ENCODE results near the gene GOLIM4. TPM values are rescaled to one million over a fixed set of nuclear protein-coding genes. Genes with fewer than 3 reads are reported as not detected.
"Not testable (repeated sequence)": the region's sequence is repeated elsewhere in the genome, so short reads cannot be mapped to it uniquely, and the experiment has no call there.

Gene GOLIM4, protein sequence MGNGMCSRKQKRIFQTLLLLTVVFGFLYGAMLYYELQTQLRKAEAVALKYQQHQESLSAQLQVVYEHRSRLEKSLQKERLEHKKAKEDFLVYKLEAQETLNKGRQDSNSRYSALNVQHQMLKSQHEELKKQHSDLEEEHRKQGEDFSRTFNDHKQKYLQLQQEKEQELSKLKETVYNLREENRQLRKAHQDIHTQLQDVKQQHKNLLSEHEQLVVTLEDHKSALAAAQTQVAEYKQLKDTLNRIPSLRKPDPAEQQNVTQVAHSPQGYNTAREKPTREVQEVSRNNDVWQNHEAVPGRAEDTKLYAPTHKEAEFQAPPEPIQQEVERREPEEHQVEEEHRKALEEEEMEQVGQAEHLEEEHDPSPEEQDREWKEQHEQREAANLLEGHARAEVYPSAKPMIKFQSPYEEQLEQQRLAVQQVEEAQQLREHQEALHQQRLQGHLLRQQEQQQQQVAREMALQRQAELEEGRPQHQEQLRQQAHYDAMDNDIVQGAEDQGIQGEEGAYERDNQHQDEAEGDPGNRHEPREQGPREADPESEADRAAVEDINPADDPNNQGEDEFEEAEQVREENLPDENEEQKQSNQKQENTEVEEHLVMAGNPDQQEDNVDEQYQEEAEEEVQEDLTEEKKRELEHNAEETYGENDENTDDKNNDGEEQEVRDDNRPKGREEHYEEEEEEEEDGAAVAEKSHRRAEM
- total RNA-seq (ENCODE audit: low replicate concordance): 29.9 and 36.6 TPM in 2 replicates
- long read RNA-seq, full-length matches to known transcripts: 5 of 51 reads
- long read RNA-seq, partial matches to known transcripts: 36 of 51 reads
- long read RNA-seq, other reads (novel, unspliced or antisense): 10 of 51 reads

- no peaks in the 10 kb centered on the region for H3K9me3 Mint-ChIP-seq
- TF ChIP-seq CTCF (conservative IDR thresholded peaks at IDR 0.05): no peak
- no peaks in the 10 kb centered on the region for H3K36me3 Mint-ChIP-seq
- peak within 1 kb of the TSS; percentile 98 for H3K27ac Mint-ChIP-seq
- peaks cover 29% of the 10 kb centered on the region for H3K4me1 Mint-ChIP-seq (ENCODE audit: unreplicated experiment)
- H3K27me3 Mint-ChIP-seq: peaks cover 3% of the 10 kb centered on the region
- DNase-seq (ENCODE audit: extremely low spot score, unreplicated experiment): peak; percentile 95
- peak within 1 kb of the TSS; percentile 98 for H3K4me3 Mint-ChIP-seq
These were observed at the start of gene GOLIM4 for GRCh38 chr3:168095611-168096209. Gene GOLIM4, minus strand, starts transcription at chr3:168095924. Its CDS starts 639 bp downstream, at chr3:168095285.

DNA sequence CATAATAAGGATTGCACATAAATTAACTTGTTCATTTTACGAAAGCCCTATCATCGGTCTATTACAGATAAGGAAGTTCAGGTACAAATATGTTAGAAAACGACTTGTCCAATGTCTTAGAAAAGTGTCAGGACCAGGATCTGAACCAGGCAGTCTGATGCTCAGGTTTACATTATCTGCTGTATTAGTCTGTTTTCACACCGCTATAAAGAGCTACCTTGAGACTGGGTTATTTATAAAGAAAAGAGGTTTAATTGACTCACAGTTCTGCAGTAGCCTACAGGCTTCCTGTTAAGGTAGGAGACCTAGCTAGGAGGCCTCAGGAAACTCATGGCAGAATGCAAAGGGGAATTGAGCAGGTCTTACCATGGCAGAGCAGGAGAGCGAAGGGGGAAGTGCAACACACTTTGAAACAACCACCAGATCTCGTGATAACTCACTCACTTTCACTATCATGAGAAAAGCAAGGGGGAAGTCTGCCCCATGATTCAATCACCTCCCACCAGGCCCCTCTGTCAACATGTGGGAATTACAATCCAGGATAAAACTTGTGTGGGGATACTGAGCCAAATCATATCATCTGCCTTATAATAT is 45.8 kb upstream of the GOLIM4 start:
- no peaks in the 10 kb centered on the region for H3K27me3 Mint-ChIP-seq
- H3K4me3 Mint-ChIP-seq: no peak overlapping the region
- TF ChIP-seq CTCF (conservative IDR thresholded peaks at IDR 0.05): no peak
- no peaks in the 10 kb centered on the region for H3K36me3 Mint-ChIP-seq
- peaks cover 6% of the 10 kb centered on the region for H3K4me1 Mint-ChIP-seq (ENCODE audit: unreplicated experiment)
- H3K9me3 Mint-ChIP-seq: no peaks in the 10 kb centered on the region
- H3K27ac Mint-ChIP-seq: no peak overlapping the region
- no peak for DNase-seq (ENCODE audit: extremely low spot score, unreplicated experiment)

DNA sequence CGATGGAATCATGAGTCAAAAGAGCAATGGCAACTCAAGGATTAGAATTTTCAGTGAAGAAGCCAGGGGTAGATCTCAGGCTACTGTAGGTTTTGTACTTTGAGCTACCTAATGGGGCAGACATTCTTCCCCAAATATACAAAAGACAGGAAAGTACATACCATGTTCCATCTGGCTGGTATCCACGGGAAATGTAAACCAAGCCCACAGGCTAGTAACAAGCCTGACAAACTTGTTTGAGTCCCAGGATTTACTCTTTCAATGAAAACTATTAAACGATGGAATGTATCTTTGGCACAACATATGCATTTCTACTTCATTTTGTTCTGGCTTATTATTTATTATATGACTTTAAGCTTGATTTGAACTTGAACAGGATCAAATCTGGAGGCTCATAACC is 44.2 kb upstream of the GOLIM4 start:
- no peak for TF ChIP-seq CTCF (conservative IDR thresholded peaks at IDR 0.05)
- Mint-ChIP-seq H3K9me3 (no peaks in the 10 kb centered on the region), H3K4me1 (ENCODE audit: unreplicated experiment) (peaks cover 6% of the 10 kb centered on the region), H3K4me3 (no peak overlapping the region), H3K27me3 (no peaks in the 10 kb centered on the region), H3K36me3 (no peaks in the 10 kb centered on the region), H3K27ac (no peak overlapping the region)
- DNase-seq (ENCODE audit: extremely low spot score, unreplicated experiment): no peak

- Mint-ChIP-seq H3K27ac (no peak overlapping the region), H3K4me3 (no peak overlapping the region), H3K9me3 (no peaks in the 10 kb centered on the region), H3K27me3 (no peaks in the 10 kb centered on the region), H3K36me3 (no peaks in the 10 kb centered on the region), H3K4me1 (ENCODE audit: unreplicated experiment) (peaks cover 6% of the 10 kb centered on the region)
- TF ChIP-seq CTCF (conservative IDR thresholded peaks at IDR 0.05): no peak
- DNase-seq (ENCODE audit: extremely low spot score, unreplicated experiment): no peak
These were observed 42.7 kb upstream of the GOLIM4 start for GRCh38 chr3:168138421-168138820.

DNA sequence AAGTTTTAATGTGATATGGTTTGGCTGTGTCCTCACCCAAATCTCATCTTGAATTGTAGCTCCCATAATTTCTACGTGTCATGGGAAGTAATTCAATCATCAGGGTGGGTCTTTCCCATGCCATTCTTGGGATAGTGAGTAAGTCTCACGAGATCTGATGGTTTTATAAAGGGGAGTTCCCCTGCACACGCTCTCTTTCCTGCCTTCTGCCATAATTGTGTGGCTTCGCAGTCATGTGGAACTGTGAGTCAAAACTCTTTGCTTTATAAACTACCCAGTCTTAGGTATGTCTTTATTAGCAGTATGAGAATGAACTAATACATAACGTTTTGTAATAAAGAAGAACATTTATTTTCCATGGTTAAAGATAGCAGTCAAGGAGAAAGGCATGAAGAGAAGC is 39.2 kb upstream of the GOLIM4 start:
- Mint-ChIP-seq H3K4me1 (ENCODE audit: unreplicated experiment) (no peaks in the 10 kb centered on the region), H3K36me3 (no peaks in the 10 kb centered on the region), H3K27ac (no peak overlapping the region), H3K27me3 (no peaks in the 10 kb centered on the region), H3K4me3 (no peak overlapping the region), H3K9me3 (no peaks in the 10 kb centered on the region)
- no peak for TF ChIP-seq CTCF (conservative IDR thresholded peaks at IDR 0.05)
- DNase-seq (ENCODE audit: extremely low spot score, unreplicated experiment): no peak

GRCh38 chr3:168130250-168130649 is 34.5 kb upstream of the GOLIM4 start:
- not testable (repeated sequence) for H3K9me3 Mint-ChIP-seq; H3K36me3 Mint-ChIP-seq; H3K27ac Mint-ChIP-seq; H3K4me3 Mint-ChIP-seq; H3K27me3 Mint-ChIP-seq; DNase-seq (ENCODE audit: extremely low spot score, unreplicated experiment); H3K4me1 Mint-ChIP-seq (ENCODE audit: unreplicated experiment)

DNA sequence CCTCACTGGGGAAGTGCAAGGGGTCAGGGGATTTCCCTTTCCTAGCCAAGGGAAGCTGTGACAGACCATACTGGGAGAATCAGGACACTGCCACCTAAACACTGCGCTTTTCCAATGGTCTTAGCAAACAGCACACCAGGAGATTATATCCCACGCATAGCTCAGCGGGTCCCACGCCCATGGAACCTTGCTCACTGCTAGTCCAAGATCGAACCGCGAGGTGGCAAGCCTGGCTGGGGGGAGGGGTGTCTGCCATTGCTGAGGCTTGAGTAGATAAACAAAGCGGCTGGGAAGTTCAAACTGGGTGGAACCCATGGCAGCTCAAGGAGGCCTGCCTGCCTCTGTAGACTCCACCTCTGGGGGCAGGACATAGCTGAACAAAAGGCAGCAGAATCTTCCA is 32.7 kb upstream of the GOLIM4 start:
- H3K36me3 Mint-ChIP-seq; H3K4me3 Mint-ChIP-seq; H3K27me3 Mint-ChIP-seq; H3K27ac Mint-ChIP-seq; H3K4me1 Mint-ChIP-seq (ENCODE audit: unreplicated experiment); DNase-seq (ENCODE audit: extremely low spot score, unreplicated experiment); H3K9me3 Mint-ChIP-seq: not testable (repeated sequence)

Measured in type B pancreatic cell (in vitro differentiated cells).